GM23338 (cell line): ENCODE data around the gene IBSP.

Experiments used
- CREB1 ChIP-seq: fragments of 250-450 bp; sonication (Bioruptor Pico); IDR thresholded peaks from 2 replicates; pipeline ENCODE4 v1.5.0; 2020; ENCODE audit warnings: low read depth, mild to moderate bottlenecking, moderate library complexity
- EZH2 ChIP-seq: fragments of 200-600 bp; sonication (generic); IDR thresholded peaks from one replicate; pipeline ENCODE4 v1.8.0; 2017; ENCODE audit warnings: antibody characterized with exemption, mild to moderate bottlenecking, low read depth; ENCODE audit not compliant: unreplicated experiment
- EZH2phosphoT487 ChIP-seq: fragments of 200-600 bp; sonication (generic); IDR thresholded peaks from one replicate; pipeline ENCODE4 v1.8.1; 2018; ENCODE audit warnings: antibody characterized with exemption; ENCODE audit not compliant: unreplicated experiment
- JUNB ChIP-seq: IDR thresholded peaks from one replicate; pipeline ENCODE4 v1.6.1; 2016; ENCODE audit warnings: antibody characterized with exemption; ENCODE audit not compliant: unreplicated experiment
- NANOG ChIP-seq: IDR thresholded peaks from 2 replicates; pipeline ENCODE4 v1.6.1; 2016; ENCODE audit warnings: antibody characterized with exemption, borderline replicate concordance
- POLR2AphosphoS5 ChIP-seq: IDR thresholded peaks from 2 replicates; pipeline ENCODE4 v1.6.1; 2016; ENCODE audit warnings: antibody characterized with exemption, low read depth
- STAT1 ChIP-seq: IDR thresholded peaks from one replicate; pipeline ENCODE4 v1.6.1; 2016; ENCODE audit warnings: antibody characterized with exemption; ENCODE audit not compliant: unreplicated experiment
- ZNF114 ChIP-seq: fragments of 250-450 bp; sonication (Bioruptor Pico); IDR thresholded peaks from 2 replicates; pipeline ENCODE4 v1.5.0; 2020; ENCODE audit warnings: mild to moderate bottlenecking, moderate library complexity
- ZNF331 ChIP-seq: fragments of 250-450 bp; sonication (Bioruptor Pico); IDR thresholded peaks from 2 replicates; pipeline ENCODE4 v1.5.0; 2020; ENCODE audit warnings: low read depth, mild to moderate bottlenecking, moderate library complexity
- TF ChIP-seq, protein P1 (sequence below), 2 experiments: fragments of 200-600 bp in 1 of 2; sonication (generic) in 1 of 2; conservative IDR thresholded peaks; 2 replicates each; pipeline versions ENCODE4 v1.5.1 to v1.6.1; 2016 to 2017; ENCODE audit warnings: antibody characterized with exemption in 2 of 2, low read depth in 2 of 2, mild to moderate bottlenecking in 2 of 2, moderate library complexity in 1 of 2
- TF ChIP-seq, protein P2 (sequence below): IDR thresholded peaks from one replicate; pipeline ENCODE4 v1.6.1; 2018; ENCODE audit warnings: antibody characterized with exemption; ENCODE audit not compliant: unreplicated experiment
- TF ChIP-seq, protein P3 (sequence below): IDR thresholded peaks from 2 replicates; pipeline ENCODE4 v1.6.1; 2016; ENCODE audit warnings: antibody characterized with exemption
- TF ChIP-seq, protein P4 (sequence below): fragments of 250-450 bp; sonication (Bioruptor Pico); IDR thresholded peaks from 2 replicates; pipeline ENCODE4 v1.5.0; 2020; ENCODE audit warnings: mild to moderate bottlenecking, moderate library complexity

DNA sequence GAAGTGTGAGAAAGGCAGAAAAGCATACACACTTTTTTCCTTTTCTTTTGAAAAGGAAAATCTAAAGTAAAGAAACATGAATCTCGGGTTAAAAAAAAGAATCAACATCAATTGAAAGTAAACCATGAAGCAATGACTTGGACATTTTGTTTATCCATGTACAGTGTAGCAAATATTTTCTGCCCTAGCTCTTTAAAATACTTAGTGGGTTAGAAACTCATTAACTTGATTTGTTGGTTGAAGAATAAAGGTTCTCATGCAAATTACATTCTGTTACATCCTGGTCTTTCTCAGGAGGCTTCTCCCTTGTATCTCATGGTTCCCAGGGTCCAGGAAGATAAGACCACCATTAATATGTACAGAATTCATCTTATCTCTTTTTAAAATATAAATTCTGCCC, 24.4 kb downstream of the IBSP start:
- TF ChIP-seq, protein P1, sequence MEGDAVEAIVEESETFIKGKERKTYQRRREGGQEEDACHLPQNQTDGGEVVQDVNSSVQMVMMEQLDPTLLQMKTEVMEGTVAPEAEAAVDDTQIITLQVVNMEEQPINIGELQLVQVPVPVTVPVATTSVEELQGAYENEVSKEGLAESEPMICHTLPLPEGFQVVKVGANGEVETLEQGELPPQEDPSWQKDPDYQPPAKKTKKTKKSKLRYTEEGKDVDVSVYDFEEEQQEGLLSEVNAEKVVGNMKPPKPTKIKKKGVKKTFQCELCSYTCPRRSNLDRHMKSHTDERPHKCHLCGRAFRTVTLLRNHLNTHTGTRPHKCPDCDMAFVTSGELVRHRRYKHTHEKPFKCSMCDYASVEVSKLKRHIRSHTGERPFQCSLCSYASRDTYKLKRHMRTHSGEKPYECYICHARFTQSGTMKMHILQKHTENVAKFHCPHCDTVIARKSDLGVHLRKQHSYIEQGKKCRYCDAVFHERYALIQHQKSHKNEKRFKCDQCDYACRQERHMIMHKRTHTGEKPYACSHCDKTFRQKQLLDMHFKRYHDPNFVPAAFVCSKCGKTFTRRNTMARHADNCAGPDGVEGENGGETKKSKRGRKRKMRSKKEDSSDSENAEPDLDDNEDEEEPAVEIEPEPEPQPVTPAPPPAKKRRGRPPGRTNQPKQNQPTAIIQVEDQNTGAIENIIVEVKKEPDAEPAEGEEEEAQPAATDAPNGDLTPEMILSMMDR (conservative IDR thresholded peaks at IDR 0.05; ENCODE audit: low read depth in 2 of 2): no peak
- TF ChIP-seq POLR2AphosphoS5 (no peak), EZH2 (no peak), STAT1 (no peak), NANOG (no peak), JUNB (no peak), EZH2phosphoT487 (no peak), CREB1 (CRISPR knock-in tag) (no peak), ZNF331 (CRISPR knock-in tag) (no peak), ZNF114 (no peak)
- TF ChIP-seq, protein P2, sequence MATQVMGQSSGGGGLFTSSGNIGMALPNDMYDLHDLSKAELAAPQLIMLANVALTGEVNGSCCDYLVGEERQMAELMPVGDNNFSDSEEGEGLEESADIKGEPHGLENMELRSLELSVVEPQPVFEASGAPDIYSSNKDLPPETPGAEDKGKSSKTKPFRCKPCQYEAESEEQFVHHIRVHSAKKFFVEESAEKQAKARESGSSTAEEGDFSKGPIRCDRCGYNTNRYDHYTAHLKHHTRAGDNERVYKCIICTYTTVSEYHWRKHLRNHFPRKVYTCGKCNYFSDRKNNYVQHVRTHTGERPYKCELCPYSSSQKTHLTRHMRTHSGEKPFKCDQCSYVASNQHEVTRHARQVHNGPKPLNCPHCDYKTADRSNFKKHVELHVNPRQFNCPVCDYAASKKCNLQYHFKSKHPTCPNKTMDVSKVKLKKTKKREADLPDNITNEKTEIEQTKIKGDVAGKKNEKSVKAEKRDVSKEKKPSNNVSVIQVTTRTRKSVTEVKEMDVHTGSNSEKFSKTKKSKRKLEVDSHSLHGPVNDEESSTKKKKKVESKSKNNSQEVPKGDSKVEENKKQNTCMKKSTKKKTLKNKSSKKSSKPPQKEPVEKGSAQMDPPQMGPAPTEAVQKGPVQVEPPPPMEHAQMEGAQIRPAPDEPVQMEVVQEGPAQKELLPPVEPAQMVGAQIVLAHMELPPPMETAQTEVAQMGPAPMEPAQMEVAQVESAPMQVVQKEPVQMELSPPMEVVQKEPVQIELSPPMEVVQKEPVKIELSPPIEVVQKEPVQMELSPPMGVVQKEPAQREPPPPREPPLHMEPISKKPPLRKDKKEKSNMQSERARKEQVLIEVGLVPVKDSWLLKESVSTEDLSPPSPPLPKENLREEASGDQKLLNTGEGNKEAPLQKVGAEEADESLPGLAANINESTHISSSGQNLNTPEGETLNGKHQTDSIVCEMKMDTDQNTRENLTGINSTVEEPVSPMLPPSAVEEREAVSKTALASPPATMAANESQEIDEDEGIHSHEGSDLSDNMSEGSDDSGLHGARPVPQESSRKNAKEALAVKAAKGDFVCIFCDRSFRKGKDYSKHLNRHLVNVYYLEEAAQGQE: no peak
- TF ChIP-seq, protein P3, sequence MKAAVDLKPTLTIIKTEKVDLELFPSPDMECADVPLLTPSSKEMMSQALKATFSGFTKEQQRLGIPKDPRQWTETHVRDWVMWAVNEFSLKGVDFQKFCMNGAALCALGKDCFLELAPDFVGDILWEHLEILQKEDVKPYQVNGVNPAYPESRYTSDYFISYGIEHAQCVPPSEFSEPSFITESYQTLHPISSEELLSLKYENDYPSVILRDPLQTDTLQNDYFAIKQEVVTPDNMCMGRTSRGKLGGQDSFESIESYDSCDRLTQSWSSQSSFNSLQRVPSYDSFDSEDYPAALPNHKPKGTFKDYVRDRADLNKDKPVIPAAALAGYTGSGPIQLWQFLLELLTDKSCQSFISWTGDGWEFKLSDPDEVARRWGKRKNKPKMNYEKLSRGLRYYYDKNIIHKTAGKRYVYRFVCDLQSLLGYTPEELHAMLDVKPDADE: no peak
- TF ChIP-seq, protein P4, sequence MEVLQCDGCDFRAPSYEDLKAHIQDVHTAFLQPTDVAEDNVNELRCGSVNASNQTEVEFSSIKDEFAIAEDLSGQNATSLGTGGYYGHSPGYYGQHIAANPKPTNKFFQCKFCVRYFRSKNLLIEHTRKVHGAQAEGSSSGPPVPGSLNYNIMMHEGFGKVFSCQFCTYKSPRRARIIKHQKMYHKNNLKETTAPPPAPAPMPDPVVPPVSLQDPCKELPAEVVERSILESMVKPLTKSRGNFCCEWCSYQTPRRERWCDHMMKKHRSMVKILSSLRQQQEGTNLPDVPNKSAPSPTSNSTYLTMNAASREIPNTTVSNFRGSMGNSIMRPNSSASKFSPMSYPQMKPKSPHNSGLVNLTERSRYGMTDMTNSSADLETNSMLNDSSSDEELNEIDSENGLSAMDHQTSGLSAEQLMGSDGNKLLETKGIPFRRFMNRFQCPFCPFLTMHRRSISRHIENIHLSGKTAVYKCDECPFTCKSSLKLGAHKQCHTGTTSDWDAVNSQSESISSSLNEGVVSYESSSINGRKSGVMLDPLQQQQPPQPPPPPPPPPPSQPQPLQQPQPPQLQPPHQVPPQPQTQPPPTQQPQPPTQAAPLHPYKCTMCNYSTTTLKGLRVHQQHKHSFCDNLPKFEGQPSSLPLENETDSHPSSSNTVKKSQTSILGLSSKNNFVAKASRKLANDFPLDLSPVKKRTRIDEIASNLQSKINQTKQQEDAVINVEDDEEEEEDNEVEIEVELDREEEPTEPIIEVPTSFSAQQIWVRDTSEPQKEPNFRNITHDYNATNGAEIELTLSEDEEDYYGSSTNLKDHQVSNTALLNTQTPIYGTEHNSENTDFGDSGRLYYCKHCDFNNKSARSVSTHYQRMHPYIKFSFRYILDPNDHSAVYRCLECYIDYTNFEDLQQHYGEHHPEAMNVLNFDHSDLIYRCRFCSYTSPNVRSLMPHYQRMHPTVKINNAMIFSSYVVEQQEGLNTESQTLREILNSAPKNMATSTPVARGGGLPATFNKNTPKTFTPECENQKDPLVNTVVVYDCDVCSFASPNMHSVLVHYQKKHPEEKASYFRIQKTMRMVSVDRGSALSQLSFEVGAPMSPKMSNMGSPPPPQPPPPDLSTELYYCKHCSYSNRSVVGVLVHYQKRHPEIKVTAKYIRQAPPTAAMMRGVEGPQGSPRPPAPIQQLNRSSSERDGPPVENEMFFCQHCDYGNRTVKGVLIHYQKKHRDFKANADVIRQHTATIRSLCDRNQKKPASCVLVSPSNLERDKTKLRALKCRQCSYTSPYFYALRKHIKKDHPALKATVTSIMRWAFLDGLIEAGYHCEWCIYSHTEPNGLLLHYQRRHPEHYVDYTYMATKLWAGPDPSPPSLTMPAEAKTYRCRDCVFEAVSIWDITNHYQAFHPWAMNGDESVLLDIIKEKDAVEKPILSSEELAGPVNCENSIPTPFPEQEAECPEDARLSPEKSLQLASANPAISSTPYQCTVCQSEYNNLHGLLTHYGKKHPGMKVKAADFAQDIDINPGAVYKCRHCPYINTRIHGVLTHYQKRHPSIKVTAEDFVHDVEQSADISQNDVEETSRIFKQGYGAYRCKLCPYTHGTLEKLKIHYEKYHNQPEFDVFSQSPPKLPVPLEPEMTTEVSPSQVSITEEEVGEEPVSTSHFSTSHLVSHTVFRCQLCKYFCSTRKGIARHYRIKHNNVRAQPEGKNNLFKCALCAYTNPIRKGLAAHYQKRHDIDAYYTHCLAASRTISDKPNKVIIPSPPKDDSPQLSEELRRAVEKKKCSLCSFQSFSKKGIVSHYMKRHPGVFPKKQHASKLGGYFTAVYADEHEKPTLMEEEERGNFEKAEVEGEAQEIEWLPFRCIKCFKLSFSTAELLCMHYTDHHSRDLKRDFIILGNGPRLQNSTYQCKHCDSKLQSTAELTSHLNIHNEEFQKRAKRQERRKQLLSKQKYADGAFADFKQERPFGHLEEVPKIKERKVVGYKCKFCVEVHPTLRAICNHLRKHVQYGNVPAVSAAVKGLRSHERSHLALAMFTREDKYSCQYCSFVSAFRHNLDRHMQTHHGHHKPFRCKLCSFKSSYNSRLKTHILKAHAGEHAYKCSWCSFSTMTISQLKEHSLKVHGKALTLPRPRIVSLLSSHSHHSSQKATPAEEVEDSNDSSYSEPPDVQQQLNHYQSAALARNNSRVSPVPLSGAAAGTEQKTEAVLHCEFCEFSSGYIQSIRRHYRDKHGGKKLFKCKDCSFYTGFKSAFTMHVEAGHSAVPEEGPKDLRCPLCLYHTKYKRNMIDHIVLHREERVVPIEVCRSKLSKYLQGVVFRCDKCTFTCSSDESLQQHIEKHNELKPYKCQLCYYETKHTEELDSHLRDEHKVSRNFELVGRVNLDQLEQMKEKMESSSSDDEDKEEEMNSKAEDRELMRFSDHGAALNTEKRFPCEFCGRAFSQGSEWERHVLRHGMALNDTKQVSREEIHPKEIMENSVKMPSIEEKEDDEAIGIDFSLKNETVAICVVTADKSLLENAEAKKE (CRISPR knock-in tag): no peak
